LNCAP (cell line): ENCODE results near the gene PTPRT.

Source experiments
- TF ChIP-seq, protein P1 (sequence below): fragments of 450-650 bp; IDR thresholded peaks from 2 replicates; pipeline ENCODE4 v1.5.1; 2017; ENCODE audit warnings: mild to moderate bottlenecking

The PTPRT gene

GRCh38 chr20:42747765-42748411, 441.8 kb downstream of the PTPRT start:
- TF ChIP-seq, protein P1, sequence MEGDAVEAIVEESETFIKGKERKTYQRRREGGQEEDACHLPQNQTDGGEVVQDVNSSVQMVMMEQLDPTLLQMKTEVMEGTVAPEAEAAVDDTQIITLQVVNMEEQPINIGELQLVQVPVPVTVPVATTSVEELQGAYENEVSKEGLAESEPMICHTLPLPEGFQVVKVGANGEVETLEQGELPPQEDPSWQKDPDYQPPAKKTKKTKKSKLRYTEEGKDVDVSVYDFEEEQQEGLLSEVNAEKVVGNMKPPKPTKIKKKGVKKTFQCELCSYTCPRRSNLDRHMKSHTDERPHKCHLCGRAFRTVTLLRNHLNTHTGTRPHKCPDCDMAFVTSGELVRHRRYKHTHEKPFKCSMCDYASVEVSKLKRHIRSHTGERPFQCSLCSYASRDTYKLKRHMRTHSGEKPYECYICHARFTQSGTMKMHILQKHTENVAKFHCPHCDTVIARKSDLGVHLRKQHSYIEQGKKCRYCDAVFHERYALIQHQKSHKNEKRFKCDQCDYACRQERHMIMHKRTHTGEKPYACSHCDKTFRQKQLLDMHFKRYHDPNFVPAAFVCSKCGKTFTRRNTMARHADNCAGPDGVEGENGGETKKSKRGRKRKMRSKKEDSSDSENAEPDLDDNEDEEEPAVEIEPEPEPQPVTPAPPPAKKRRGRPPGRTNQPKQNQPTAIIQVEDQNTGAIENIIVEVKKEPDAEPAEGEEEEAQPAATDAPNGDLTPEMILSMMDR, result no peak

DNA sequence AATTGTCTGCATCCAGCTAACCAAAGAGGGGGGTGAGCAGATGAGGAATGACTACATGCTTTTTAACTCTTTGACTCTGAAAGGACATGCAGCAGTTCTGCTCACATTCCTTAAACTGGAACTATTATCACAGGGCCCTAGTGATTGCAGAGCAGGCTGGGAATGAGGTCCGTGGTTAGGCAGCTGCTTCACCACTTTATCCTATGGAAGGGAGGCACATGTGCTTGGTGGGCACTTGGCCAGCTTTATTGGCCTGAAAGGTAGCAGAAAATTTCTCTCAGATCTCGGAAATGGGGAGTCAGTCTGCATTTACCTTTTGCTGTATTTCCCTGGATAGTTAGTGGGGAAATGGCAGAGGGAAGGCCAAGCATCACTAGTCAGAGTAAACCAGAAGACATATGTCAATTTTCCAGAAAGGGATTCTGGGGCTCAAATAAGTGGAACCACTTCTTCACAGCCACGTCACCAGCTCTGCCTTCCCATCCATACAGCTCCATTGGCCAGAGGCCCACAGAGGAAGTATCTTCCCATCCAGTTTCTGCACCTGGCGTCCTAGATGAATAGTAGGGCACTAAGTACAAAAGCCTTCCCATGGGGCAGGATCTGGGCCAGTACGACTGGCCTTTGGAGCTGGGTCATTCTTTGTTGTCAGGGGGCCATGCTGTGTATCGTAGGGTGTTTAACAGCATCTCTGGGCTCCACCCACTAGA, 444.8 kb downstream of the PTPRT start:
- TF ChIP-seq, protein P1, result no peak

GRCh38 chr20:42742926-42743325, 446.8 kb downstream of the PTPRT start:
- TF ChIP-seq, protein P1, result no peak

DNA sequence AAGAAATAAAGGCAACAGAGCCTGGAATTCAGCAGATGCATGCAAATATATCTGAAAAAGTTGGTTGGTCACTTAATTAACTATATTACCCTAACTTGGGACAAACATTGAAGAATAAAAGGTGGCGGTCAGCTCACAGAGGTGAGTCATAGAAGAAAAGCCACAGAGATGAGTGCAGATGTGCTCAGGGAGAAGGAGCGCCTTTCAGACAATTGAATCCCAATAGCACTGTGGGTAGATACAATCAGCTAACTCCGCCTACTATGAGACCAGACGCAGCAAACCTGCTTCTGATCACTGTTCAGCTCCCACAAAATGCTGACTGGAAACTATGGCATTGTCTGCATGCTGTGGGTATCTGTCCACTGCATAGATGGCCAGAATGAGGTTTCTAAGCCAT, 447.8 kb downstream of the PTPRT start:
- TF ChIP-seq, protein P1, result no peak

GRCh38 chr20:42740226-42740870, 449.4 kb downstream of the PTPRT start:
- TF ChIP-seq, protein P1, result no peak

DNA sequence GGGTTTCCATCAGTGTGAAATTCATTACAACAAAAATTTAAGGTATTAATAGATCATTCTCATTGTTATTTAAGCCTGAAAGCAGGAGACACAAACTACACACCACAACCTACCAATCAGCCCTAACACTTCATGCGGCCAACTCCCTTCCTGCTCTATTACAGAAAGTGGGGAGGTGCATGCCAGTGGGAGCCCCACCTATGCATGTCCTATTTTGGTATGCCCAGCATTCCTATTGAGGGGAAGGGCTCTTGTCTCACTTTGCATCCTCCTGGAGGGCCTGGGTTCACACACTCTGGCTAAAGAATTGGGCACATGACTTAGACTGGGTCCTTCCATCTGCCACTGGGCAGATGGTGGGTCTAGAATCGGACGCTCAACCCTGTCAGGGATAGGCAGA, 450.0 kb downstream of the PTPRT start:
- TF ChIP-seq, protein P1, result no peak

DNA sequence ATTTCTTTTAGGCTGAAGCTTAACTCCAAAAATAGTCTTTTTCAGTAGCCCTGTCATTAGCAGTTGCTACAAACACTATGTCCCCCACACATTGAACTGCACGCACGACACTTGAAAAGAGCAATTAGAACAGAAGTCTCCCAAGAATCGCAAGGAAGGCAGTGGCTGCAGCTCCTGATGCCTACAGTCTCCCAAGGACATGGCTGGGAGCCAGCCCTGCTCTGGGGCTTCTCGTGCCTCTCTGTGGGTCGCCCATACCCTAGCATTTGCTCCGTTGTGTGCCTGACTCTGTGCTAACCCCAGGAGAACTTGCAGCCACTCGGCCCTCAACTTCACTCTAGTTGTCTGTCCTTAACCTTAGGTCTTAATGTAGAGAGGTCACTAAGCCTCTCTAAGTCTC, 454.2 kb downstream of the PTPRT start:
- TF ChIP-seq, protein P1, result no peak
